ENCODE data around the gene SMIM17. TPM values are rescaled to one million over a fixed set of nuclear protein-coding genes. Genes with fewer than 3 reads are reported as not detected.

SMIM17 gene
- polyA plus RNA-seq, 1 of the 3 experiments (the other 2 are of a cell fraction) = 0.05 TPM

DNA sequence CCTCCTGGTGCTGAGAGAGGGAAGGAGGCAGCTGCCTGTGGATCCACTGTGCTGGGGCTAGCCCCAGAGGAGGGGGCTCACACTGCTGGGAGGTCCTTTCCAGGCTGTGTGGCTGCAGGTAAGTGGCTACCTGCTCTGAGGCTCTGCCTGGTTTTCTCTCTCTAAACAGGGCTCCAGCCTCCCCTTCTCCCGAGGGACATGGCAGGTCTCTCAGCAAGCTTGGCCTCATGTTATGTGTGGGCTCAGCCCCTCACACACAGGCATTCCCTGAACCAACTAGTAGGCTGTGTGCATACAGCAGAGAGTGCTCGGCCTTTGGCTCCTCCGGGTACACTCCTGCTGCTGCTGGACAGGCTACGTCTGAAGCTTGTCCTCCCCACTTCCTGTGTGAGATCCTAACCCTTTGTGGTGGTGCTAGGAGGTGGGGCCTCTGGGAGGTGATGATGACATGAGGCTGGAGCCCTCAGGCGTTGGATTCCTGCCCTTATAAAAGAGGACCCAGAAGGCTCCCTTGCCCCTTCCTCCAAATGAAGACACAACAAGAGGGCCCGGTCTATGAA lies 24.4 kb downstream of the SMIM17 start:
- Histone ChIP-seq H3K79me2 (ENCODE audit: insufficient read depth) (no peaks in the 10 kb centered on the region), H3F3A (replicated peaks; ENCODE audit: insufficient read depth) (no peaks in the 10 kb centered on the region), H3K9me2 (no peaks in the 10 kb centered on the region), H3K9me3 (no peaks in the 10 kb centered on the region), H3K27ac (ENCODE audit: low read depth in 2 of 2, low read length in 1 of 2) (no peak overlapping the region), H3K4me3 (ENCODE audit: low read depth in 2 of 2, low read length in 1 of 2) (no peak overlapping the region), H4K20me1 (ENCODE audit: insufficient read depth) (no peaks in the 10 kb centered on the region), H3K36me3 (replicated peaks in 1 of 2; ENCODE audit: control insufficient read depth in 1 of 2, insufficient read depth in 2 of 2, low read length in 1 of 2) (no peaks in the 10 kb centered on the region), H2AFZ (ENCODE audit: low read depth) (no peak overlapping the region), H3K9ac (no peak overlapping the region), H3K27me3 (ENCODE audit: insufficient read depth) (no peaks in the 10 kb centered on the region), H3K4me2 (no peak overlapping the region), H3K4me1 (ENCODE audit: control insufficient read depth in 1 of 2, insufficient read depth in 2 of 2, low read depth in 1 of 2, low read length in 1 of 2) (peaks cover 0 to 11% of the 10 kb centered on the region in 2 experiments; a peak in 1 of 4 replicates)
- ChIA-PET POLR2A (no interaction called here), CTCF (no interaction called here)
- DNase-seq = no peak
- TF ChIP-seq MEF2A (IDR thresholded peaks at IDR 0.05; ENCODE audit: borderline replicate concordance, low read depth) = no peak
- TF ChIP-seq TEAD4 (IDR thresholded peaks at IDR 0.05; ENCODE audit: borderline replicate concordance, insufficient read depth) = no peak
- TF ChIP-seq CTCF (IDR thresholded peaks at IDR 0.05) = no peak
- TF ChIP-seq CHD2 (IDR thresholded peaks at IDR 0.05; ENCODE audit: low read length, partially characterized antibody) = no peak
- TF ChIP-seq SMC3 (IDR thresholded peaks at IDR 0.05; ENCODE audit: low read depth, low read length) = no peak
- no peak for TF ChIP-seq GATA2 (CRISPR knock-in tag; IDR thresholded peaks at IDR 0.05)
- TF ChIP-seq RXRA (IDR thresholded peaks at IDR 0.05; ENCODE audit: borderline replicate concordance, low read depth) = no peak
- TF ChIP-seq, protein P1, sequence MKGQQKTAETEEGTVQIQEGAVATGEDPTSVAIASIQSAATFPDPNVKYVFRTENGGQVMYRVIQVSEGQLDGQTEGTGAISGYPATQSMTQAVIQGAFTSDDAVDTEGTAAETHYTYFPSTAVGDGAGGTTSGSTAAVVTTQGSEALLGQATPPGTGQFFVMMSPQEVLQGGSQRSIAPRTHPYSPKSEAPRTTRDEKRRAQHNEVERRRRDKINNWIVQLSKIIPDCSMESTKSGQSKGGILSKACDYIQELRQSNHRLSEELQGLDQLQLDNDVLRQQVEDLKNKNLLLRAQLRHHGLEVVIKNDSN (IDR thresholded peaks at IDR 0.05; ENCODE audit: borderline replicate concordance, low read depth) = no peak
- TF ChIP-seq ELF1 (IDR thresholded peaks at IDR 0.05) = no peak
- TF ChIP-seq, protein P2, sequence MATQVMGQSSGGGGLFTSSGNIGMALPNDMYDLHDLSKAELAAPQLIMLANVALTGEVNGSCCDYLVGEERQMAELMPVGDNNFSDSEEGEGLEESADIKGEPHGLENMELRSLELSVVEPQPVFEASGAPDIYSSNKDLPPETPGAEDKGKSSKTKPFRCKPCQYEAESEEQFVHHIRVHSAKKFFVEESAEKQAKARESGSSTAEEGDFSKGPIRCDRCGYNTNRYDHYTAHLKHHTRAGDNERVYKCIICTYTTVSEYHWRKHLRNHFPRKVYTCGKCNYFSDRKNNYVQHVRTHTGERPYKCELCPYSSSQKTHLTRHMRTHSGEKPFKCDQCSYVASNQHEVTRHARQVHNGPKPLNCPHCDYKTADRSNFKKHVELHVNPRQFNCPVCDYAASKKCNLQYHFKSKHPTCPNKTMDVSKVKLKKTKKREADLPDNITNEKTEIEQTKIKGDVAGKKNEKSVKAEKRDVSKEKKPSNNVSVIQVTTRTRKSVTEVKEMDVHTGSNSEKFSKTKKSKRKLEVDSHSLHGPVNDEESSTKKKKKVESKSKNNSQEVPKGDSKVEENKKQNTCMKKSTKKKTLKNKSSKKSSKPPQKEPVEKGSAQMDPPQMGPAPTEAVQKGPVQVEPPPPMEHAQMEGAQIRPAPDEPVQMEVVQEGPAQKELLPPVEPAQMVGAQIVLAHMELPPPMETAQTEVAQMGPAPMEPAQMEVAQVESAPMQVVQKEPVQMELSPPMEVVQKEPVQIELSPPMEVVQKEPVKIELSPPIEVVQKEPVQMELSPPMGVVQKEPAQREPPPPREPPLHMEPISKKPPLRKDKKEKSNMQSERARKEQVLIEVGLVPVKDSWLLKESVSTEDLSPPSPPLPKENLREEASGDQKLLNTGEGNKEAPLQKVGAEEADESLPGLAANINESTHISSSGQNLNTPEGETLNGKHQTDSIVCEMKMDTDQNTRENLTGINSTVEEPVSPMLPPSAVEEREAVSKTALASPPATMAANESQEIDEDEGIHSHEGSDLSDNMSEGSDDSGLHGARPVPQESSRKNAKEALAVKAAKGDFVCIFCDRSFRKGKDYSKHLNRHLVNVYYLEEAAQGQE (IDR thresholded peaks at IDR 0.05; ENCODE audit: low read depth, low read length) = no peak
- no peak for TF ChIP-seq RAD21 (IDR thresholded peaks at IDR 0.05; ENCODE audit: low read length)
- TF ChIP-seq EZH2phosphoT487 (IDR thresholded peaks at IDR 0.05; ENCODE audit: borderline replicate concordance, low read depth) = no peak
- no peak for TF ChIP-seq NFIC (IDR thresholded peaks at IDR 0.05; ENCODE audit: borderline replicate concordance)
- no peak for TF ChIP-seq NRF1 (IDR thresholded peaks at IDR 0.05; ENCODE audit: low read depth, low read length)
- no peak for TF ChIP-seq FOXJ3 (CRISPR knock-in tag; IDR thresholded peaks at IDR 0.05)
- WGBS (ENCODE audit: low lambda C conversion rate) = 18% methylated on average over 2 of the region's 6 CpGs

All from SK-N-SH (cell line).